HG03457 (cell line): Measurements from ENCODE around the gene LGALS7B.
"Not testable (repeated sequence)": the region's sequence is repeated elsewhere in the genome, so short reads cannot be mapped to it uniquely, and the experiment has no call there.

Experiments
- ATAC-seq: cut with Tn5 transposase; IDR thresholded peaks from one replicate; pipeline ENCODE4 v1.9.1; 2021; ENCODE audit warnings: moderate number of reproducible peaks; ENCODE audit not compliant: unreplicated experiment

The LGALS7B gene

DNA sequence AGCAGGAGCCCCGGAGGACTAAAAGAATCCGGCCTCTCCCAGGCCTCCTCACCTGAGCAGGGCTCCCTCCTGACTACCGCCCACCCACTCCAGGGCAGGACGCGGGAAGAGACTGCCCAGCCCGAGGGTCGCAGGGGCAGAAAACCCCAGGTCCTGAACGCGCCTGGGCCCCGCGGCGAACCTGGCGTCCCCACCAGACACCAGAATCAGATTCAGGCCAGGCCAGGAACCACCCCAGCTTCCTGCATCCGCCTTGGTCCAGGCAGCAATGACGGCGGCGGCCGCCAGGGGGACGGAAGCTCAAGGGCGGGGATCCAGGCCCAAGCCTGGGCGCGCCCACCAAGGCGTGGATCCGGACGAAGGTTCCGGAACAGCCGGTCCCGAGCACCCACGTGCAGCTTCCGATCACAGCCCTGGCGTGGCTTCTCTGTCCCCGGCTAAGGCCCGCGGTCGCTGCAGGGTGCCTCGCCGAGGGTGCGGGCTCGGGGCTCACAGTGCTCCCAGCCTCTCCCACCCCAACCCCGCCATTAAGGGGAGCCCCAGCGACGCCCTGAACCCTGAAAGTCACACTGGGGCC, 19.3 kb upstream of the LGALS7B start:
- ATAC-seq, result no peak

DNA sequence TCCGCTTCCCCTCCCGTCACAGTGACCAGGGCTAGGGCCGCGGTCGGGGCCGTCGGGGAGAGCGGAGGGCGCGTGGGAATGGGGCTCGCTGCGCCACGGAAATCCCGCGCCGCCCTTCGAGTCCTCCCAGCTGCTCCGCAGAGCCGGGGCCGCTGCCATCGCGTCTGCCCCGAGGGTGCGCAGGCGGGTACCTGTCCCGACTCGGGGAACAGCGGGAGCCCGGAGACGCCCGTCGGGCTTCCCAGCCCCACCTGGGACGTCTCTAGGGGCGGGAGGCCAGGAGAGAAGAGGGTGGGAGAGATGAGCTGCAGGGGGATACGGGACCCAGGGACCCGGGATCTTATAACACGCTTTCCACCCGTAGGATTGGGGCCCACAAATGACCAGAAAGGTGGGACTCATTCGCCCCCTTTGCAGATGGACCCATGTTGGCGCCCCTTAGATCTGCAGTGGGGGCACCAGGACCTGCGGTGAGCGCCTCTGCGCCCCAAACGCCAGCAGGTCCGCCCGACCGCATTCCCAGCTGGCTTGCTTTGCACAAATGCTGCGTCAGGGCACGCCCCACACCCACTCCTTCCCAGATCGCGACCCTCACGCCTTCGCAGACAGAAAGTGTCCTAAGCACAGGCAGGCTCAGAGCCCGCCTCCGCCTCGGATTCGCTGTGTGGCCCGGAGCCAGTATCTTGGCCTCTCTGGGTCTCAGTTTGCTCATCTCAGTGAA, 18.6 kb upstream of the LGALS7B start:
- not testable (repeated sequence) for ATAC-seq

DNA sequence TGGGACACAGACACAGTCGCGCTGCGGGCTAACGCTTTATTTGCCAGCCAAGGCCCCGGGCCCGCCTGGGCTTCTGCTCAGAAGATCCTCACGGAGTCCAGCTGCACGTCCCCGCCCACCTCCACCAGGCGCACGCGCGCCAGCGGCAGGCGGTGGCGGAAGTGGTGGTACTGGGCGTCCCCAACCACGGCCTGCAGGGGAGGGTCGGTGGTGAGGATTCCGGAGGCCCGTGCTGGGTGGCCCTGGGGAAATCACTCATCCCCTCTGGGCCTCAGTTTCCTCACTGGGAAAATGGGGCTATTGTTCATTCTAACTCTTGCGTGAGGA, 18.1 kb upstream of the LGALS7B start:
- not testable (repeated sequence) for ATAC-seq

DNA sequence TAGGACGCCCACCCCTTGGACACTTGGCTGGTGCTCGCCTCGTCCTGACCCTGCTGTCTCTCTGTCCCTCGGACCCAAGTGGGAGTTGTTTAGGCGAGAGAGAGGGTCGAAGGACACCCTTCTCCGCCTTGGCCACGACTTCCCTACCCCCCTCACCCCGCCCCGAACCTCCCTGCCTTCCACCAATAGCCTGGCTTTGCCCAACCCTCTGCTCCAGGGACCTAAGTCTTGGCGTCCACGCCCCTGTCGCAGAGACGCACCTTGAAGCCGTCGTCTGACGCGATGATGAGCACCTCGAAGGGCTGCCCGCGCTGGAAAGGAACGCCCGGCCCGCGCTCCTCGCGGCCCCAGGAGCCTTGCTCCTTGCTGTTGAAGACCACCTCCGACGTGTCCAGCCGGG, 17.4 kb upstream of the LGALS7B start:
- not testable (repeated sequence) for ATAC-seq

DNA sequence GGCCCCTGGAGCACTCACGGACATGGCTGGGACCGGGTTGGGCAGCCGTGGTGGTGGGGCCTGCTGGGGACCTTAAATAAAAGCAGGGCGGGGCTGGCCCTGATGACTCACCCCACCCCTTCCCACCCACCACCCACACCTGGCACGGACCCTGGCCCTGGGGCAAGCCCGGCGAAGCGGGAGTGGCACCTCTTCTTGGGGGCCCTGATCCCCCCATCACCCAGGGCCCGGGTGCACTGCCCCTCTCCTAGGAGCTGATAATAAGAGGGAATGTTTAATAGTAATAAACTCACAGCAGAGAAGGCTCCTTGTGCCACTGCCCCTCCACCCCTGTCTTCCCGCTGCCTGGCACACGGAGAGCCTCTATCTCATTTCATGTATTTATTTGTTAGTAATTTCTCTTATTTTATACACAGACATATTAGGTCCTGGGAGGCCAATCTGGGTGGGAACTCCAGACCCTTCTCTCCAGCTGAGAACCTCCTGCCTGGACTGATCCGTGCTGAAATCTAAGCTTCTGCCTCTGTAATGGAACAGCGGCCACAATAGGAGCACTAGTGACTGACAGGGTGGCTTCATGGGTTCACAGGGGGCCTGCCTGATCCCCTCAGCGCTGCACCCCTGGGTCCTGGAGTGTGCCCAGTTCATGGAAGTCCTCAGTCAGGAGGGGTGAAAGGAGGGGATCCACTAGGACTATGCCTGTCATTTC, 15.4 kb upstream of the LGALS7B start, which contains the start of gene LGALS7:
Gene LGALS7, minus strand, starts transcription at position 49 of the 709 bp plus-strand sequence. Its CDS starts 25 bp downstream, at position 24.
- no peak for ATAC-seq

DNA sequence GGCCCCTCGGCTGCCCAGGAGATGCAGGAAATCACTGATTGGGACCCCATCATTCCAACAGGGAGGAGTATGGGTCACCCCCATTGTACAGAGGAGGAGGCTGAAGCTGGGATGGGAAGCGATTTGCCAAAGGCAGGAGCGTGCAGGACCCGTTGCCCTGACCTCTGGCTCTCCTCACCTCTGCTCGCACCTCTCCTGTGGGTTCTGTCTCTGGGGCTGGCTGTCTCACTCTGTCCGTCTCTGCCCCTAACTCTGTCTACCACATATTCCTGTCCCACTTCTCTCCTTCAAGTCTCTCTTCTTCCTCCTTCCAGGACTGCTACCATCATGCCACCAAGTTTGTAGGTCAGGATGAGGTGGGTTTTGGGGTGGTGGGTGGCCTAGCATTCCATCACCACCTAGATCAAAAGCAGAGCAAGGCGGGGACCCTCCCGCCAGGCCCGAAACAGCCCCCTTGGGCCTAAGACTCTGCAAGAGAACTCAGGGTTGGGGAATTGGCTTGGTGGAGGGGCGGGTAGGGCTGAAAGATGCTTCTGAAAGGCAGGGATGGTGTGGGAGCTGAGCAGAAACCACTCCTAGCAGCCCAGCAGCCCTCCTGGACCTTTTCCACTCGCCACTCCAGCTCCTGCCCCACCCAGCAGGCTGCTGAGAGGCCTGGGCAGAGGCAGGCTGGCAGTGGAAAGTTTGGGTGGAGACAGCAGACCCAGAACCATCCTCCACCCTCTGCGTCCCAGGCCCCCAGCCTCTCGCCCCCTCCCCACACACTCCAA, 14.6 kb upstream of the LGALS7B start:
- no peak for ATAC-seq

DNA sequence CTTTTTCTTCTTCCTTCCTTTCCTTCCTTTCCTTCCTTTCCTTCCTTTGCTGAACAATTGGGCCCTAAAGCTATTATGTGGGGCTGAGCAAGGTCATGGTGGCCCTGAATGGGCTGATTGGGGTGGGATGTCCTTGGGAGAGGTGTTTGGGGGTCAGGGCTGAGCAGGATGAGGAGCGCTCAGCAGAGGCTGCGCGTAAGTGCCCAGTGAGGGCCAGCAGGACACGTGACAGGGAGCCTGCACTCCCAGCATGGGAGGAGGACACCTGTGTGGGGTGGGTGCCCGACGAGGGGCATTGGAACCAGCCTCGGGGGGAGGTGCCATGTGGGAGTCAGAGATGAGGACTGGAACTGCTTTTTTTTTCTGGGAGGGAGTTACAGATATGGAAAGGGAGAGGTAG, 10.3 kb upstream of the LGALS7B start:
- no peak for ATAC-seq

DNA sequence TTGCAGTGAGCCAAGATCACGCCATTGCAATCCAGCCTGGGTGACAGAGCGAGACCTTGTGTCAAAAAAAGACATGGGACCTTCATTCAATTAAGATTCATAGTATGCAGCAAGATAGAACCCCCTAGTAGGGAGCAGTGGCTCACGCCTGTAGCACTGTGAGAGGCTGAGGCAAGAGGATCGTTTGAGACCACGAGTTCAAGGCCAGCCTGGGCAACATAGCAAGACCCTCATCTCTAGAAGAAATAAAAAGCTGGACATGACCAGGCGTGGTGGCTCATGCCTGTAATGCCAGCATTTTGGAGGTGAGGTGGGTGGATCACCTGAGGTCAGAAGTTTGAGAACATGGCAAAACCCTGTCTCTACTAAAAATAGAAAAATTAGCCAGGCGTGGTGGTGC, 8.6 kb upstream of the LGALS7B start:
- ATAC-seq, result no peak

DNA sequence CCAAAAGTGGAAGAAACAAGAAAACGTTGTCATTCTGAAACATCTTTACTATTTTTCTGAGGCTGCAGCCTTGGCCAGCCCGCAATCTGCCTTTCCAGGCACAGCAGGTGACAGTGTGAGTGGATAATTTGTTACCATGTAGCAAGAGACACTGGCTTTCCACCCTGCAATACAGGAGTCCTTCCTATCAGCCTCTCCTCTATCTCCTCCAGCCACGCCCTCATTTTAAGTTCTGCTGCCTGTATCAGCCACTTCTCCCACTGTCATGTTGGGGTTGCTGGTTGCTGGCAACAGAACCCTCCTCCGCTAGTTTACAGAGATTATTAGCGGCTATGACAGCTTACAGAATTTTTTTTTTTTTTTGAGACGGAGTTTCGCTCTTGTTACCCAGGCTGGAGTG, 7.9 kb upstream of the LGALS7B start:
- no peak for ATAC-seq

DNA sequence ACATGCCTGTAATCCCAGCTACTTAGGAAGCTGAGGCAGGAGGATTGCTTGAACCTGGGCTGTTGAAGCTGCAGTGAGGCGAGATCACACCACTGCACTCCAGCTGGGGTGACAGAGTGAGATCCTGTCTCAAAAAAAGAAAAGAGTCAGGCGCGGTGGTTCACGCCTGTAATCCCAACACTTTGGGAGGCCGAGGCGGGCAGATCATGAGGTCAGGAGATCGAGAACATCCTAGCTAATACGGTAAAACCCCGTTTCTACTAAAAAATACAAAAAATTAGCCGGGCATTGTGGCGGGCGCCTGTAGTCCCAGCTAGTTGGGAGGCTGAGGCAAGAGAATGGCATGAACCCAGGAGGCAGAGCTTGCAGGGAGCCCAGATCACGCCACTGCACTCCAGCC, 6.8 kb upstream of the LGALS7B start:
- ATAC-seq, result not testable (repeated sequence)

DNA sequence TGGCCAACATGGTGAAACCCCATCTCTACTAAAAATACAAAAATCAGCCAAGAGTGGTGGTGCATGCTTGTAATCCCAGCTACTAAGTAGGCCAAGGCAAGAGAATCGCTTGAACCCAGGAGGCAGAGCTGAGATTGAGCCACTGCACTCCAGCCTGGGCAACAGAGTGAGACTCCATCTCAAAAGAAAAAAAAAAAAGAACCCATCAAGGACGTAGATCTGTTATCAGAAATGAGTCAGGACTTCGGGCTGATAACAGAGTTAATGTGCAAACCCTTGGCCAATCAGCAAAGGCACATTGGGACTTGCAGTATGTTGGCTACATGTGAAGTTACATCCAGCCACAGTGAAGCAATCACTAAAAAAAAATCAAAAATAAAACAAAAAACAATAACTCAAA, 4.8 kb upstream of the LGALS7B start:
- ATAC-seq, result no peak

DNA sequence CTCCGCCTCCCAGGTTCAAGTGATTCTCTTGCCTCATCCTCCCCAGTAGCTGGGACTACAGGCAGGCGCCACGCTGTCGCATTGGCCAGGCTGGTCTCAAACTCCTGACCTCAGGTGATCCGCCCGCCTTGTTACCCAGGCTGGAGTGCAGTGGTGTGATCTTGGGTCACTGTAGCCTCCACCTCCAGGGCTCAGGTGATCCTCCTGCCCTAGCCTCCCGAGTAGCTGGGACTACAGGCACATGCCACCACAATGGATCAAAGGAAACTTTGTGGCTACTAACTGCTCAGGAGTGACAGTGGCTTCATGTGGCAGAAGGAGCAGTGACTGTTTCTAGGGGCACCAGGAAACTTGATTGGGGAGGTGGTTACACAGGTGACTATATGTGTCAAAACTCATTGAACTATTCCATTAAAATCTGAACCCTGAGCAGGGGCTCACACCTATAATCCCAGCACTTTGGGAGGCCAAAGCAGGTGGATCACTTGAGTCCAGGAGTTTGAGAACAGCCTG, 3.8 kb upstream of the LGALS7B start:
- ATAC-seq, result no peak

DNA sequence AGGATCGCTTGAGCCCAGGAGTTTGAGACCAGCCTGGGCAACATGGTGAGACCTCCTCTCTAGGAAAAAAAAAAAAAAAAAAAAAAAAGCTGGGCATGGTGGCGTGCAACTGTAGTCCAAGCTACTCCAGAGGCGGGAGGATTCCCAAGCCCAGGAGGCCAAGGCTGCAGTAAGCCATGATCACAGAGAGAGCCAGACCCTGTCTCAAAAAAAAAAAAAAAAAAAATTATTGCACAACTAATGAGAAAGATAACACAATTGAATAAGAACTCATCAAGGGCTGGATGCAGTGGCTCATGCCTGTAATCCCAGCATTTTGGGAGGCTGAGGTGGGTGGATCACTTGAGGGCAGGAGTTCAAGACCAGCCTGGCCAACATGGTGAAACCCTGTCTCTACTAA, 2.9 kb upstream of the LGALS7B start:
- ATAC-seq, result not testable (repeated sequence)

DNA sequence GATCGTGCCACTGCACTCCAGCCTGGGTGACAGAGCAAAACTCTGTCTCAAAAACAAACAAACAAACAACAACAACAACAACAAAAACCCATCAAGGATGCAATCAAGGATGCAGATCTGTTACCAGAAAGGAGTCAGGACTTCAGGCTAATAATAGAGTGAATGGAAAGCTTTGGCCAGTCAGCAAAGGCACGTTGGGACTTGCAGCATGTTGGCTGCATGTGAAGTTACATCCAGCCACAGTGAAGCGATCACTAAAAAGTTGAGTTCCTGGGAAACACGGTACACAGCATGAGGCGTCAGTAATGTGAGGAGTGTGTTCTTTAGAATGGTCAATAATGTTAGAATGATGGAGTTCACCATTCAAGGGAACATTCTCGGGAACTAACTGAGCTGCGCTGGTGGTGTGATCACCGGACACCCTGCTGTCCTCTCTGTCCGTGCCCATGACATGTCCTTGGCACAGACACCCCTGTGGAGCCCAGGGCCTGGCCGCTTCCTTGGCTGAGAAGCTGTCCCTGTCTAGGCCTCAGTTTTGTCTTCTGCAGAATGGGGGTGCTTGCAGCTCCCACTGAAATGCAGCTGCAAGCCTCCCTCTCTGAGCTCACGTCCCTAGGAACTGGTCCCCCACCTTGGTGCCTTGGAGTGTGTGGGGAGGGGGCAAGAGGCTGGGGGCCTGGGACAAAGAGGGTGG, 2.3 kb upstream of the LGALS7B start:
- ATAC-seq, result no peak

DNA sequence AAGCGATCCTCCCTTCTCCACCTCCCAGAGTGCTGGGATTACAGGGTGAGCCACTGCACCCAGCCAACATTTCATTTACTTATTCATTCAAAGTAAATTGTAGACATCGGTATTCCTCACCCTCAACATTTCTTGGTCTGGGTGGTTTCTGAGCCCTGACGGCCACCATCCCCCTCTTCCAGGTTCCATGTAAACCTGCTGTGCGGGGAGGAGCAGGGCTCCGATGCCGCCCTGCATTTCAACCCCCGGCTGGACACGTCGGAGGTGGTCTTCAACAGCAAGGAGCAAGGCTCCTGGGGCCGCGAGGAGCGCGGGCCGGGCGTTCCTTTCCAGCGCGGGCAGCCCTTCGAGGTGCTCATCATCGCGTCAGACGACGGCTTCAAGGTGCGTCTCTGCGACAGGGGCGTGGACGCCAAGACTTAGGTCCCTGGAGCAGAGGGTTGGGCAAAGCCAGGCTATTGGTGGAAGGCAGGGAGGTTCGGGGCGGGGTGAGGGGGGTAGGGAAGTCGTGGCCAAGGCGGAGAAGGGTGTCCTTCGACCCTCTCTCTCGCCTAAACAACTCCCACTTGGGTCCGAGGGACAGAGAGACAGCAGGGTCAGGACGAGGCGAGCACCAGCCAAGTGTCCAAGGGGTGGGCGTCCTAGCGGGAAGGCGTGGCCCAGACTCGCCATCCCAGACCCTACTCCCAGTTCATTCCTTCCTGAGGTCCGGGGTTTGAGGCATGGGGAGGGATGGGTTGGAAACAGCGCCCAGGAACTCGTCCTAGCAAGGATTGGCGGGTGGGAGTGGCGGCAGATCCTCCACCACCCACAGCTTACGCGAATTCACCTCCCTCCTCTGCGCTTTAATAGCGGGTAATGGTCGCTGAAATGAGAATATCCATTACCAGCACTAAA, 1.8 kb downstream of the LGALS7B start:
- ATAC-seq, result not testable (repeated sequence)

DNA sequence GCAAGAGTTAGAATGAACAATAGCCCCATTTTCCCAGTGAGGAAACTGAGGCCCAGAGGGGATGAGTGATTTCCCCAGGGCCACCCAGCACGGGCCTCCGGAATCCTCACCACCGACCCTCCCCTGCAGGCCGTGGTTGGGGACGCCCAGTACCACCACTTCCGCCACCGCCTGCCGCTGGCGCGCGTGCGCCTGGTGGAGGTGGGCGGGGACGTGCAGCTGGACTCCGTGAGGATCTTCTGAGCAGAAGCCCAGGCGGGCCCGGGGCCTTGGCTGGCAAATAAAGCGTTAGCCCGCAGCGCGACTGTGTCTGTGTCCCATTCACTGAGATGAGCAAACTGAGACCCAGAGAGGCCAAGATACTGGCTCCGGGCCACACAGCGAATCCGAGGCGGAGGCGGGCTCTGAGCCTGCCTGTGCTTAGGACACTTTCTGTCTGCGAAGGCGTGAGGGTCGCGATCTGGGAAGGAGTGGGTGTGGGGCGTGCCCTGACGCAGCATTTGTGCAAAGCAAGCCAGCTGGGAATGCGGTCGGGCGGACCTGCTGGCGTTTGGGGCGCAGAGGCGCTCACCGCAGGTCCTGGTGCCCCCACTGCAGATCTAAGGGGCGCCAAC, 2.6 kb downstream of the LGALS7B start:
- ATAC-seq, result not testable (repeated sequence)

DNA sequence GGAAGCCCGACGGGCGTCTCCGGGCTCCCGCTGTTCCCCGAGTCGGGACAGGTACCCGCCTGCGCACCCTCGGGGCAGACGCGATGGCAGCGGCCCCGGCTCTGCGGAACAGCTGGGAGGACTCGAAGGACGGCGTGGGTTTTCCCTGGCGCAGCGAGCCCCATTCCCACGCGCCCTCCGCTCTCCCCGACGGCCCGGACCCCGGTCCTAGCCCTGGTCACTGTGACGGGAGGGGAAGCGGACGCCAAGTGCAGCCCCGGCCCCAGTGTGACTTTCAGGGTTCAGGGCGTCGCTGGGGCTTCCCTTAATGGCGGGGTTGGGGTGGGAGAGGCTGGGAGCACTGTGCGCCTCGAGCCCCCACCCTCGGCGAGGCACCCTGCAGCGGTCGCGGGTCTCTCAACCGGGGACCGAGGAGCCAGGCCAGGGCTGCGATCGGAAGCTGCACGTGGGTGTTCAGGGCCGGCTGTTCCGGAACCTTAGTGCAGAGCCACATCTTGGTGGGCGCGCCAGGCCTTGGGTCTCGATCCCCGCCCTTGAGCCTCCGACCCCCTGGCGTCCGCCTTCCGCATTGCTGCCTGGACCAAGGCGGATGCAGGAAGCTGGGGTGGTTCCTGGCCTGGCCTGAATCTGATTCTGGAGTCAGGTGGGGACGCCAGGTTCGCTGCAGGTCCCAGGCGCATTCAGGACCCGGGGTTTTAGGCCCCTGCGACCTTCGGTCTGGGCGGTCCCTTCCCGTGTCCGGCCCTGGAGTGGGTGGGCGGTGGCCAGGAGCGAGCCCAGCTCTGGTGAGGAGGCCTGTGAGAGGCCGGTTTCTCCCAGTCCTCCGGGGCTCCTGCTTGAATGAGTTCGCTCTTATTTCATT, 3.5 kb downstream of the LGALS7B start:
- no peak for ATAC-seq

DNA sequence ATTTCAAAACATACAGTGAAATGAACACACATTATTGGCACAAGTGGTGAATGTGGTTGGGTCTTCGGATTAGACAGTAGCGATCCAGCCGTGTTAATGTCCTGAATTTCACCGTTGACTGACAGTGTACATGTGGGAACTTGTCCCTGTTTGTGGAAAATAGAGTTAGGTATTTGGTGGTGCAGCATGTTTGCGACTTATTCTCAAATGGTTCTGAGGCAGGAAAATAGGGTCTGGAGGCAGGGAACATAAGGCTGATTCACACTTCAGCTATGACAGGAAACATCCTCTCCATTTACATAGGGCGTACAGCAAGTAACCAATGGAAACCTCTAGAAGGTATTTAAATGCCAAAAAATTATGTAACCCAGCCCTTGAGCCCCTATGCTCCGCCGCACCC, 4.2 kb downstream of the LGALS7B start:
- no peak for ATAC-seq
